Activated CD4-positive, alpha-beta T cell treated with anti-CD3 and anti-CD28 coated beads, Interleukin-2, amount 50 U/mL, for 1 hour (primary cell): ENCODE results near the gene ZNF691.
"Not testable (repeated sequence)": the region's sequence is repeated elsewhere in the genome, so short reads cannot be mapped to it uniquely, and the experiment has no call there.

Experiments used
- DNase-seq: peaks from one replicate; pipeline ENCODE4 v3.0.0-alpha.2; 2020

ZNF691 gene

GRCh38 chr1:42861014-42861399 lies 14.6 kb downstream of the ZNF691 start:
- no peak for DNase-seq

- no peak for DNase-seq
Observed at GRCh38 chr1:42866549-42866948, 20.1 kb downstream of the ZNF691 start.

- DNase-seq = not testable (repeated sequence)
Observed at GRCh38 chr1:42868466-42868865, 22.1 kb downstream of the ZNF691 start.

GRCh38 chr1:42869254-42869653 lies 22.8 kb downstream of the ZNF691 start:
- DNase-seq = not testable (repeated sequence)

- not testable (repeated sequence) for DNase-seq
Observed at GRCh38 chr1:42869751-42870150, 23.3 kb downstream of the ZNF691 start.

GRCh38 chr1:42873108-42873507 lies 26.7 kb downstream of the ZNF691 start:
- DNase-seq = not testable (repeated sequence)

GRCh38 chr1:42873670-42874069 lies 27.3 kb downstream of the ZNF691 start:
- no peak for DNase-seq

GRCh38 chr1:42876009-42876408 lies 29.6 kb downstream of the ZNF691 start:
- no peak for DNase-seq

GRCh38 chr1:42877380-42877779 lies 31.0 kb downstream of the ZNF691 start:
- no peak for DNase-seq

GRCh38 chr1:42880384-42880783 lies 34.0 kb downstream of the ZNF691 start:
- no peak for DNase-seq

- DNase-seq = no peak
Observed at GRCh38 chr1:42886046-42886739, 39.8 kb downstream of the ZNF691 start.

- DNase-seq = no peak
Observed at GRCh38 chr1:42886800-42887199, 40.4 kb downstream of the ZNF691 start.

GRCh38 chr1:42887366-42887765 lies 41.0 kb downstream of the ZNF691 start:
- no peak for DNase-seq

- no peak for DNase-seq
Observed at GRCh38 chr1:42888013-42888633, 41.7 kb downstream of the ZNF691 start.

GRCh38 chr1:42889264-42889663 lies 42.9 kb downstream of the ZNF691 start:
- DNase-seq = no peak

GRCh38 chr1:42891465-42892138 lies 45.2 kb downstream of the ZNF691 start:
- no peak for DNase-seq

GRCh38 chr1:42899960-42900359 lies 53.5 kb downstream of the ZNF691 start:
- not testable (repeated sequence) for DNase-seq
